Neural progenitor cell (in vitro differentiated cells): ENCODE data around the gene ZNF181. TPM values are rescaled to one million over a fixed set of nuclear protein-coding genes. Genes with fewer than 3 reads are reported as not detected.
A peak's percentile ranks its signal among the peaks of the same experiment; 100 is the strongest.

Experiments used
- DNase-seq: peaks from one replicate; pipeline ENCODE4 v3.0.0-alpha.2; 2016; ENCODE audit warnings: low spot score
- H2AFZ ChIP-seq: fragments of 200-600 bp; sonication (generic); replicated peaks from 2 replicates; pipeline ENCODE4 v1.6.1; 2016; ENCODE audit warnings: antibody characterized with exemption
- H3F3A ChIP-seq: fragments of 200-600 bp; sonication (generic); 2 replicates; pipeline ENCODE4 v1.6.1; 2016; ENCODE audit warnings: antibody characterized with exemption, low read depth
- H3K27ac ChIP-seq: fragments of 200-600 bp; sonication (generic); 2 replicates; pipeline ENCODE4 v1.5.1; 2016; ENCODE audit warnings: mild to moderate bottlenecking
- H3K27me3 ChIP-seq: fragments of 200-600 bp; sonication (generic); 2 replicates; pipeline ENCODE4 v1.6.1; 2016; ENCODE audit warnings: mild to moderate bottlenecking, moderate library complexity
- H3K36me3 ChIP-seq: fragments of 200-600 bp; sonication (generic); 2 replicates; pipeline ENCODE4 v1.5.1; 2016
- H3K4me1 ChIP-seq: fragments of 200-600 bp; sonication (generic); 2 replicates; pipeline ENCODE4 v1.6.1; 2016; ENCODE audit warnings: mixed run types
- H3K4me2 ChIP-seq: fragments of 200-600 bp; sonication (generic); 2 replicates; pipeline ENCODE4 v1.6.1; 2016
- H3K4me3 ChIP-seq: fragments of 200-600 bp; sonication (generic); 2 replicates; pipeline ENCODE4 v1.5.1; 2016
- H3K79me2 ChIP-seq: fragments of 200-600 bp; sonication (generic); 2 replicates; pipeline ENCODE4 v1.6.1; 2016; ENCODE audit warnings: low read depth
- H3K9ac ChIP-seq: fragments of 200-600 bp; sonication (generic); 2 replicates; pipeline ENCODE4 v1.6.1; 2016
- H3K9me3 ChIP-seq: fragments of 200-600 bp; sonication (generic); 2 replicates; pipeline ENCODE4 v1.5.1; 2016; ENCODE audit warnings: low read depth
- H4K20me1 ChIP-seq: fragments of 200-600 bp; sonication (generic); 2 replicates; pipeline ENCODE4 v1.6.1; 2016; ENCODE audit warnings: low read depth
- H3K27ac Mint-ChIP-seq: 3 replicates; pipeline ENCODE4 v1.8.0; 2021; ENCODE audit warnings: mixed read lengths
- H3K27me3 Mint-ChIP-seq: 2 replicates; pipeline ENCODE4 v1.8.0; 2022; ENCODE audit warnings: low read depth, mild to moderate bottlenecking, inconsistent platforms, moderate library complexity, mixed read lengths; ENCODE audit not compliant: insufficient read depth
- H3K36me3 Mint-ChIP-seq: 3 replicates; pipeline ENCODE4 v1.8.0; 2021; ENCODE audit warnings: mixed read lengths
- H3K4me1 Mint-ChIP-seq: 3 replicates; pipeline ENCODE4 v1.8.0; 2021; ENCODE audit warnings: mixed read lengths
- H3K4me3 Mint-ChIP-seq: 3 replicates; pipeline ENCODE4 v1.8.0; 2021; ENCODE audit warnings: mild to moderate bottlenecking, moderate library complexity, mixed read lengths
- H3K9me3 Mint-ChIP-seq: 3 replicates; pipeline ENCODE4 v1.8.0; 2020; ENCODE audit warnings: mixed read lengths
- CTCF ChIP-seq: fragments of 200-600 bp; sonication (generic); IDR thresholded peaks from 2 replicates; pipeline ENCODE4 v1.5.1; 2017; ENCODE audit warnings: antibody characterized with exemption, mild to moderate bottlenecking
- EZH2 ChIP-seq: fragments of 200-600 bp; sonication (generic); IDR thresholded peaks from 2 replicates; pipeline ENCODE4 v1.6.1; 2017; ENCODE audit warnings: antibody characterized with exemption, mild to moderate bottlenecking, moderate library complexity
- EZH2phosphoT487 ChIP-seq: fragments of 200-600 bp; sonication (generic); IDR thresholded peaks from 2 replicates; pipeline ENCODE4 v1.6.1; 2017; ENCODE audit warnings: antibody characterized with exemption
- total RNA-seq: library from RNA; depleted of rRNA; stranded (reverse); fragments of >200 nt; gene quantifications from 2 replicates; pipeline ENCODE4 v1.2.3, GENCODE V29; 2015; ENCODE audit warnings: low replicate concordance

The ZNF181 gene
- total RNA-seq, 1 donor from 2014 or later, result 20.2 TPM

GRCh38 chr19:34733266-34733745 is 737 bp upstream of the ZNF181 start:
- Histone ChIP-seq H3K79me2 (peaks cover 4% of the 10 kb centered on the region), H3F3A (peaks cover 20% of the 10 kb centered on the region), H3K4me3 (peak overlapping the region; percentile 86), H3K4me1 (peaks cover 8% of the 10 kb centered on the region), H3K9me3 (no peaks in the 10 kb centered on the region), H3K36me3 (no peaks in the 10 kb centered on the region), H3K9ac (peak overlapping the region; percentile 24), H3K27ac (no peak overlapping the region), H3K4me2 (peak overlapping the region; percentile 89), H4K20me1 (no peaks in the 10 kb centered on the region), H3K27me3 (no peaks in the 10 kb centered on the region), H2AFZ (peak overlapping the region; percentile 98)
- Mint-ChIP-seq H3K27ac (peak overlapping the region; percentile 91), H3K4me3 (peak overlapping the region; percentile 93), H3K4me1 (peaks cover 16% of the 10 kb centered on the region), H3K9me3 (peaks cover 12% of the 10 kb centered on the region), H3K27me3 (peaks cover 4% of the 10 kb centered on the region), H3K36me3 (peaks cover 15% of the 10 kb centered on the region)
- TF ChIP-seq EZH2 (no peak), EZH2phosphoT487 (no peak), CTCF (no peak)
- DNase-seq, result peak; percentile 62

DNA sequence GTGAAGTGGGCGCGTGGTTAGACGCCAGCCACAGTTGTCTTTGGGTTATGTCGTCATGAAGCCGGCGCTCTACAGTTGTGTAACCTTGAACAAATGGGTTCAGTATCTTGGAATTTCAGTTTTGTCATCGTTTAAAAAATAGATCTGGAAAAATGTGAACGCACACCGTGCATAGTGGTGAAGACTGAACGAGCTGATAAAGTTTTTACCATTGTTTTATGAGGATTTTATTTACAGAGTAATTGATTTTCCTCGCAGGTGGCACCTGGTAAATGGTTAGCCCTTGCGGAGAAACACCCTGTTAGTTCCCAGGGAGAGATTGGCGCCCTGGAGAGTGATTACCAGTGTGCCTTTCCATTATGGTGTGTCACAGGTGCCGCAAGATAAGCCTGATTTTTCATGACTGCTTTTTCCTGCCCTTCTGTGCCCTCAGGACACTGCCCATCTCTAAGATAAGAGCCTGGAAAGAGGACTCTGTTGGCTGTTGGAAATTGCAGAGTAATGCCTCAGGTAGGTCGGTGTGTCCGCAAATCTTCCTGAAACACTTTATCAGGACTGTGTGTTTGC is 577 bp downstream of the ZNF181 start:
- H3K36me3 Mint-ChIP-seq, result peaks cover 24% of the 10 kb centered on the region
- Histone ChIP-seq H3K36me3 (peaks cover 4% of the 10 kb centered on the region), H3K27ac (peak overlapping the region; percentile 94), H3K4me1 (peaks cover 8% of the 10 kb centered on the region), H4K20me1 (no peaks in the 10 kb centered on the region), H3K9ac (peak overlapping the region; percentile 82), H3F3A (peaks cover 20% of the 10 kb centered on the region), H3K4me2 (peak overlapping the region; percentile 89), H2AFZ (peak overlapping the region; percentile 98), H3K9me3 (no peaks in the 10 kb centered on the region), H3K27me3 (no peaks in the 10 kb centered on the region), H3K4me3 (peak overlapping the region; percentile 86), H3K79me2 (peaks cover 4% of the 10 kb centered on the region)
- H3K27ac Mint-ChIP-seq, result peak overlapping the region; percentile 97
- H3K4me3 Mint-ChIP-seq, result peak overlapping the region; percentile 93
- H3K27me3 Mint-ChIP-seq, result peaks cover 4% of the 10 kb centered on the region
- DNase-seq, result peak; percentile 7
- H3K4me1 Mint-ChIP-seq, result peaks cover 16% of the 10 kb centered on the region
- TF ChIP-seq CTCF, result no peak
- H3K9me3 Mint-ChIP-seq, result peaks cover 15% of the 10 kb centered on the region

DNA sequence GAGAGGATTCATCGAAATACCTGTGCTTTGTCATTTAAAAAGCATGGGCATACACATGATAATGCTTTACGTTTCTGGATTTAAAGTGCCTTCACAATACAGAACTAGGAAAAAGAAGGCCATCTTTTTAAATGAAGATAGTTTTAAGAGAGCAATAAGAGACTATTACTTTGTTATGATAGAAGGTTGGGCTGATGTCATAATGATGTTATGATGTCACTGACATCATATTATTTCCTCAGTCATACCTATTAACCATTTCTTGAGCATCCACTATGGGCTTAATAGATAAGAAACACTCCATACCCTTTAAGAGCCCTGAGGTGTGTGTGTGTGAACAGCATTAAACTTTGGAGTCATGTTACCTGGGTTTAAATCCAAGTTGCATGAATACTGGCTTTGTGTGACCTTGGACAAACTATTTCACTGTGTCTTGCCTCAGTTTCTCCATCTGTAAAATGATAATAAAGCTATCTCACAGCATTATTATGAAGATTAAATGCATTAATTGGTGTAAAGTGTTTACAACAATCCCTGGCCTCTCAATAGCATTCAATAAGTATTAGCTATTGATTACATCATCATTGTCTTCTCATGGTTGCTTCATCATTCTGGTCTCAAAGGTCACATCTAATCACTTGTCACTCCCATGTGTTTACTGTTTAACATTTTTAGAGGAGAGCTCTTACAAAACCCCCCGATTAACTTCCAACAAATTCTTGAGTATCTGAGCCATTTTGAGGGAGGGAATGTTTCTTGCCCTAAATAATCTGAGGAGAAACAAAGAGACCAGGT is 11.1 kb downstream of the ZNF181 start:
- Histone ChIP-seq H3K4me3 (no peak overlapping the region), H2AFZ (no peak overlapping the region), H3K36me3 (peaks cover 4% of the 10 kb centered on the region), H3K9me3 (peaks cover 4% of the 10 kb centered on the region), H4K20me1 (no peaks in the 10 kb centered on the region), H3K4me1 (no peaks in the 10 kb centered on the region), H3K9ac (no peak overlapping the region), H3F3A (no peaks in the 10 kb centered on the region), H3K4me2 (no peak overlapping the region), H3K27me3 (no peaks in the 10 kb centered on the region), H3K79me2 (no peaks in the 10 kb centered on the region), H3K27ac (no peak overlapping the region)
- H3K27me3 Mint-ChIP-seq, result no peaks in the 10 kb centered on the region
- no peak overlapping the region for H3K27ac Mint-ChIP-seq
- peaks cover 28% of the 10 kb centered on the region for H3K36me3 Mint-ChIP-seq
- TF ChIP-seq CTCF (no peak), EZH2 (no peak), EZH2phosphoT487 (no peak)
- no peak for DNase-seq
- no peaks in the 10 kb centered on the region for H3K4me1 Mint-ChIP-seq
- H3K4me3 Mint-ChIP-seq, result no peak overlapping the region
- peaks cover 36% of the 10 kb centered on the region for H3K9me3 Mint-ChIP-seq
